Femur (tissue), 1 donor: Measurements from ENCODE around the gene FEZF2.

Experiments used
- DNase-seq: peaks from one replicate; pipeline ENCODE4 v3.0.0-alpha.2; 2017

Gene FEZF2

GRCh38 chr3:62371720-62372591 is 1.4 kb downstream of the FEZF2 start:
- no peak for DNase-seq

GRCh38 chr3:62370858-62371719 is 2.3 kb downstream of the FEZF2 start:
- no peak for DNase-seq

DNA sequence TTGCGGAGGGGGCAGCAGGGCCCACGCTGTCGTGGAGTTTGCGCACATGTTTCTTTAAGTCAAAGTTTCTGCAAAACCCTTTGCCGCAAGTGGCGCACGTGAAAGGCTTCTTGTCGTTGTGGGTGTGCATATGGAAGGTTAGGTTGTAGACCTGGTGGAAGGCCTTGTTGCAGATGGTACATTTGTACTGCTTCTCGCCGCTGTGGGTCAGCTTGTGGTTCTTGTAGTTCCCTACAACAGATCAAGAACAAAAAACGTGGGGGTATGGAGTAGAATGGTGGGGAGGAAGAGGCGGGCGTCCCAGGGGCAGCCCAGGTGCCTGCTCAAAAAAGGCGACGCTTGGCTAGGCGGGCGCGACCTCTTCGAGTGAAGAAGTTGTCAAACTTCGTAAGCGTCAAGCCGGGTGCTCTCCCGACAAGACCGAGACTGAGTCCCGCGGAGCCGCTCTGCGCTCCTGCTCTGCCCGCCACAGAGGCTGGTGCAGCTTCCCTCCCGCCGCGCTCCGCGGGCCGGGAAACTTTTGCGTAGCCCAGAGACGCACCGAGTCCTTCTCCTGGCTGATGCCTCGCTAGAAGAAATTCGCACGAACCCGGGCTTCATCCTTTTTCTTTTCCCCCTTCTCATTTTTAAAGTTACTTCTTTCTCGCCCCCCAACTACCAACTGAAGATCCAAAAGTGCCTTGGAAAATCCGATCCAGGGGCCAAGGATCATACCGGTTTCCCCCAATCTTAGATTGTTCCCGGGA is 3.1 kb downstream of the FEZF2 start:
- DNase-seq: no peak

GRCh38 chr3:62369476-62369743 is 3.9 kb downstream of the FEZF2 start:
- no peak for DNase-seq

DNA sequence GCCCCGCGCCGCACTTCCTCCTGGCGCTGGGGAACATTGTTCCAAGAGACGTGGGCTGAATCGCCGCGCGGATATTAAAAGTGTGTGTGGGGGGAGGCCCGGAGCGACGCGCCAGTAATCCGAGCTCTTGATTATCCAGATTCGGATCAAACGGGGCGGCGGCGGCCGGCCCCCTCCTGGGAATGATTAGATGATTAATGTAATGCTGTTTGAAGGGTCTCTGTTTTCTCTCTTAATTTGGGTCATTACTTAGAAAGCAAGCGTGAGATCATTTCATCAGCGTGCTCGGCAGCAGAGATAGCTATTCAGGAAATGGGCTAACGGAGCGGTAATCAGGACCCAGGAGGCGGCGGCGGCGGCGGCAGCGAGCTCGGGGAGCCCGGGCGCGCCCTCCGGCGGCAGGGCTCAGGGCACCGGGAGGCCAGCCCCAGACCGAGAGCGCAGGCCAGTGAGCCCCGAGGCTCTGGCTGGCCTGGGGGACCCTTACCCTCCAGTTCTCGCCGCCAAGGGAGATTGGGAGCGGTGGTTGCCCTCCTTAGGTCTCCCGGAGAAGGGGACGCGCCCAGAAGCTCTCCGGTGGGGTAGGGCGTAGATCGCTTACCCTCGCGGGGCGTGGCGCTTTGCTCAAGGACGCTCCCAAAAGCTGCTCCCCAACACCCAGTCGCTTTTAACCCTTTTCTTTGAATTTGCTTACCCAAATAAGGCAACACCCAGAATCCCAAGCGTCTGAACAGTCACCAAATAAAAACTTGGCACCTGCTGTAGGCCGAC is 4.5 kb downstream of the FEZF2 start:
- DNase-seq: no peak

GRCh38 chr3:62368290-62368704 is 5.1 kb downstream of the FEZF2 start:
- no peak for DNase-seq

GRCh38 chr3:62367763-62368195 is 5.6 kb downstream of the FEZF2 start:
- no peak for DNase-seq

GRCh38 chr3:62366126-62366484 is 7.2 kb downstream of the FEZF2 start:
- DNase-seq: no peak

DNA sequence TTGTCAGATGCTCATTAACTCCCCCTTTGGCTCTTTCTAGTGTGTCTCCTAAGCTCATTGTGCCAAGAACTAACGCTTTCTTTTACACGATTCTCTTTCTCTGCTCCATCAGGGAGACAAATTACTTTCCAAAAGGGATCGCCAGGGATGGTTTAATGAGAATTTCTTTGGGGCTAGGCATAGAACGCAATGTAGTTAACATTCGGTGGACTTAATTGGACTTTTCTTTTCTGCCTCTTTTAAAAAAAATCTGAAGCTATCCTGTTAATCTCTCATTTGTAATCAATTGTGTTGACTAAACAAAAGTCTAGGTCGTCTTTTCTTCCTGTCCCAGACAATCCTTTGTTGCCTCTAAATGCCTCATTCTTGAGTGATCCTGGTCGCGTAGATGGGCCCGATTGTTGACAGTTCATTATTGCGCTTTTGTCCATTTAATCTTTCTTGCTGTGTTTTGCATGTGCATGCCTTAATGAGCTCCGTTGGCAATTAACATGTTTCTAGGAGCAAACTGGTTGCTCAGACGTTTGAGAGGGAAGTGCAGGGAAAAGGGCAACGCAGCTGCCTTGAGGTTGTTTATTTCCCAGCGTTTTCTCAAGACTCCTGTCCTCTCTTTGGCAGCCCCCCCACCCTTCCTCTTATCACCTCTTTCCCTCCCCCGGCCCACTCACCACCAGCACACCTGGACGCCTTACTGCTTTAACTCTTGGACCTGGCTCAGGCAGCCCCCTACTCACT is 7.8 kb downstream of the FEZF2 start:
- DNase-seq: no peak

DNA sequence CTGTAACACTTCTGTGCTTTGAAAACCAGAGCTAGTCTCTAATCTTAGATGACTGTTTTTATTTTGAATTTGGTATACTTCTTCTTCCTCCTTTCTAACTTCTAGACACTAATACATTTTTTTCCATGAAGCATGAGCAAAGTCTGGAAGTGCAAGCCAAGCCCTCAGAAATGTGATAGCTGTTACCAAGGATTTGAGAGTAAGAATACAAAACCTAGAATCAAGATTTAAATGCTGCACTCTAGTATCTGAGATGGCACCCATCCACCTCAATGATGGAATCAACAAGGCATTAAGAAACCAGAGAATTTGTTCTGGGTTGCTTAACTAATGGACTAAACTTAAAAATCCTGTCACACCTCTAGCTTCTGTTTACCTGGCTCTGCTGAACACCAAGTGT is 9.2 kb downstream of the FEZF2 start:
- no peak for DNase-seq

DNA sequence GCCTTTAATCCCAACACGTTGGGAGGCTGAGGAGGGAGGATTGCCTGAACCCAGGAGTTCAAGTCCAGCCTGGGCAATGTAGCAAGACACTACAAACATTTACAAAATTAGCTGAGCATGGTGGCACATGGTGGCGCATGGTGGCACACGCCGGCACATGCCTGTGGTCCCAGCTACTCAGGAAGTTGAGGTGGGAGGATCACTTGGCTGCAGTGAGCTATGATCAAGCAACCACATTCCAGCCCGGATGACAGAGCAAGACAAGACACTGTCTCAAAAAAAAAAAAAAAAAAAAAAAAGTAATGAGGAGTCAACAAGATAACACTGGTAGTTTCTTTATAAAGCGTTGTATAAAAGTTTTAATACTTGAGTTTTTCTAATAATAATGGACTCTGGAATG is 10.1 kb downstream of the FEZF2 start:
- DNase-seq: no peak

DNA sequence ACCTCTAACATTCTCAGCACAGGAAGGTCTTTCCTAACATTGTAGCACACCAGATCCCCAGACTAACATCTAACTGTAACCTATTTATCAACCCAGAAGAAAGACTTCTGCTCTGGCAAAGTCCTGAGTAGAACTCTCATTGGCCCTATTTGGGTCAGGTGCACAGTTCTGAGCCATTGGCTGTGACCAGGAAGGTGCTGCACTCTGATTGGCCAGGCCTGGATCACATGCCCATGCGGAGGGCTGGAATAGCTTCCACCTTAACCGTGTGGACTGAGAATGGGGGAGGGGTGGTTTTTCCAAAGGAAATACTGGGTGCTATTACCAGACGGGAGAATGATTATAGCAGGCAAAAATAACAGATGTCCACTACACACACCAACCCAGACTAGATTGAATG is 11.5 kb downstream of the FEZF2 start:
- no peak for DNase-seq

GRCh38 chr3:62361261-62361660 is 12.1 kb downstream of the FEZF2 start:
- no peak for DNase-seq

- DNase-seq: no peak
Measured at GRCh38 chr3:62359531-62359930, 13.8 kb downstream of the FEZF2 start.

GRCh38 chr3:62356356-62356755 is 17.0 kb downstream of the FEZF2 start:
- DNase-seq: no peak

DNA sequence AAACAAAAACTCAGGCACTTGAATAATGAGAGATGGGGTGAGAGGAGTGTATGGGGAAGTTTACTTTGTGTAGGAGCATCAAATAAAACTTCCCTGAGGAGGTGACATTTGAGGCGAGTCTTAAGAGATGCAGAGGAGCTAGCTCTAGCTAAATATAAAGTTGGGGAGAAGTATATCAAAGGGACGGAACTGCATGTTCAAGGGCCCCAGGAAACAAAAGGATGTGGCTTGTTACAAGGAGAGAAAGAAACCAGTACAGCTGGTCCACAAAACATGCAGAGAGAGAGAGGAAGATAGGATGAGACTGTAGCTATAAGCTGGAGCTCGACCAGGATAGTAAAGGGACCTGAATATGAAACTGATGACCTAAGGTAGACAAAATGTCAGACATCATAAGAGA is 17.6 kb downstream of the FEZF2 start:
- no peak for DNase-seq

GRCh38 chr3:62343755-62344154 is 29.6 kb downstream of the FEZF2 start:
- no peak for DNase-seq

GRCh38 chr3:62335196-62335595 is 38.2 kb downstream of the FEZF2 start:
- no peak for DNase-seq

GRCh38 chr3:62332835-62333244 is 40.5 kb downstream of the FEZF2 start:
- DNase-seq: no peak

- no peak for DNase-seq
Measured at GRCh38 chr3:62332017-62332416, 41.3 kb downstream of the FEZF2 start.

DNA sequence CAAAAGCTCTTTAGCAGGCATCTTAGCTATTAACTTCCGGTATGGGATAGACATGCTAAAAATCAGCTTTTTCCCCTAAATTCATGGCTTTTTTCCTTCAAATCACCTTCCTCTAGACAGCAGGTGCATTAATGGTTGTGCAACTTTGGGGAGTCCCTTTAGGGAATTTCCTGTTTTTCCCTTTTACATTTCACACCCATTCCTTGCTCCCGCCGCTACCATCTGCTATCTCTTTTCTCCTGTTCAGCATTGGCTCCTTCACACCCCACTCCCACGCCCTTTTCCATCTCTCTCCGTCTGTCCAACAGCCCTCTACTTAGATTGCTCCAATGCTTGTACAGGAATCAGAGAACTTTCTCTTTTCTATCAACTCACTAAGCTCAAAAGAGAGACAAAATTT is 43.4 kb downstream of the FEZF2 start:
- no peak for DNase-seq

GRCh38 chr3:62325896-62326295 is 47.5 kb downstream of the FEZF2 start:
- DNase-seq: no peak
